Neural progenitor cell (in vitro differentiated cells): ENCODE results near the gene SEBOX.

Experiments
- EZH2 ChIP-seq: fragments of 200-600 bp; sonication (generic); IDR thresholded peaks from 2 replicates; pipeline ENCODE4 v1.6.1; 2017; ENCODE audit warnings: antibody characterized with exemption, mild to moderate bottlenecking, moderate library complexity
- EZH2phosphoT487 ChIP-seq: fragments of 200-600 bp; sonication (generic); IDR thresholded peaks from 2 replicates; pipeline ENCODE4 v1.6.1; 2017; ENCODE audit warnings: antibody characterized with exemption
- TF ChIP-seq, protein P1 (sequence below): fragments of 200-600 bp; sonication (generic); IDR thresholded peaks from 2 replicates; pipeline ENCODE4 v1.5.1; 2017; ENCODE audit warnings: antibody characterized with exemption, mild to moderate bottlenecking

DNA sequence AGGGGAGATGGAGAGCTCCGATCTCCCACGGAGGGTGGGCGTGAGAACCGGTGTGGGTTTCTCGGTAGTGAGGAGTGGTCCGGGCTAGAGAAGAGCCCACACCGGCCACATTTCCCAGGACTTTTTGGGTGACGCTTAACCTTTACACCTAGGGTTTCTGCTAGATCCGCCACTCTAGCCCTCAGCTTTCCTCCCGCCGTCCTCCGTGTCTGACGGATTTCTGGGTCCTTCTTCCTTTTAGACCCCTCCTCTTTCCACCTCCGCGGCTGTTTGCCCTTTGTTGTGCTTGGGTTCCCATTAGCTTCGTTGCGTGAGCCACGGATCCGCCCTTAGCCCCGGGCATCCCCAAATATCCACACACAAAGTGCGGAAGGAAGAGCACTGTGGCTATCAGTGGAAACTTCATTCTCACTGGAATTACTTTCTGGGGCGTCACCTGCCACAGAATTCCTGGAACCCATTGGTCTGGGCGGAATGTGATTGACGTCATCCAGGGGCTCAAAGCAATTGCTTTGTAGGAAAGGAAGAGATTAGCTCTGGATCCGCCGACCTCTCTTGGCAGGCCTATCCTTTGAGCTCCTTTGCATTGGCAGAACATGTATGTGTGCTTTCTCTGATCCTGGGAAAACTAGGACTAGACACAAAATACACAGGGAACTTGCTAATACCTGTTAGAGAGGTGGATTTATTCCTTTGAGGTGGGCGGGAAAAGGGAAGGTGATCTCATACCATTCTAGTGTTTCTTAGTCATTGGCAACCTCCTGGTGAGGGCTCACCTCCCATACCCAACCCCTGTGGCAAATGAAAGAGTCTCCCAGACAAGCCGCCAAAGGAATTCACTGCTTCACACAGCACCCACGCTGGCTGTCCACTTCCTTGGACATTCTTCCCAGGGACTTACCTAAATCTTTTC lies 28.8 kb downstream of the SEBOX start:
- TF ChIP-seq, protein P1, sequence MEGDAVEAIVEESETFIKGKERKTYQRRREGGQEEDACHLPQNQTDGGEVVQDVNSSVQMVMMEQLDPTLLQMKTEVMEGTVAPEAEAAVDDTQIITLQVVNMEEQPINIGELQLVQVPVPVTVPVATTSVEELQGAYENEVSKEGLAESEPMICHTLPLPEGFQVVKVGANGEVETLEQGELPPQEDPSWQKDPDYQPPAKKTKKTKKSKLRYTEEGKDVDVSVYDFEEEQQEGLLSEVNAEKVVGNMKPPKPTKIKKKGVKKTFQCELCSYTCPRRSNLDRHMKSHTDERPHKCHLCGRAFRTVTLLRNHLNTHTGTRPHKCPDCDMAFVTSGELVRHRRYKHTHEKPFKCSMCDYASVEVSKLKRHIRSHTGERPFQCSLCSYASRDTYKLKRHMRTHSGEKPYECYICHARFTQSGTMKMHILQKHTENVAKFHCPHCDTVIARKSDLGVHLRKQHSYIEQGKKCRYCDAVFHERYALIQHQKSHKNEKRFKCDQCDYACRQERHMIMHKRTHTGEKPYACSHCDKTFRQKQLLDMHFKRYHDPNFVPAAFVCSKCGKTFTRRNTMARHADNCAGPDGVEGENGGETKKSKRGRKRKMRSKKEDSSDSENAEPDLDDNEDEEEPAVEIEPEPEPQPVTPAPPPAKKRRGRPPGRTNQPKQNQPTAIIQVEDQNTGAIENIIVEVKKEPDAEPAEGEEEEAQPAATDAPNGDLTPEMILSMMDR: no peak
- TF ChIP-seq EZH2: no peak
- no peak for TF ChIP-seq EZH2phosphoT487
